DND-41 (cell line): ENCODE results near the gene OR13C3.
A peak's percentile ranks its signal among the peaks of the same experiment; 100 is the strongest.

Source experiments
- ATAC-seq: fragments of 200-7000 bp; cut with Tn5 transposase; 3 replicates; pipeline ENCODE4 v1.9.1; 2021; ENCODE audit warnings: low read depth; ENCODE audit not compliant: insufficient read depth
- DNase-seq: peaks from one replicate; pipeline ENCODE4 v3.0.0-alpha.2; 2020
- H2AFZ ChIP-seq: 2 replicates; pipeline ENCODE4 v1.6.0; 2012; ENCODE audit warnings: low read depth, low read length
- H3K27ac ChIP-seq: 2 replicates; pipeline ENCODE4 v1.5.1; 2012; ENCODE audit warnings: low read length, inconsistent platforms
- H3K27me3 ChIP-seq: fragments of 200-600 bp; sonication (generic); 2 replicates; pipeline ENCODE4 v1.6.0; 2012; ENCODE audit warnings: low read length, mild to moderate bottlenecking, inconsistent platforms; ENCODE audit not compliant: insufficient read depth, poor library complexity
- H3K36me3 ChIP-seq: 2 replicates; pipeline ENCODE4 v1.5.1; 2012; ENCODE audit warnings: low read length, inconsistent platforms; ENCODE audit not compliant: insufficient read depth
- H3K4me1 ChIP-seq: 2 replicates; pipeline ENCODE4 v1.5.1; 2012; ENCODE audit warnings: mild to moderate bottlenecking, low read length; ENCODE audit not compliant: insufficient read depth
- H3K4me2 ChIP-seq: 2 replicates; pipeline ENCODE4 v1.6.0; 2012; ENCODE audit warnings: mild to moderate bottlenecking, moderate library complexity, low read length, inconsistent platforms; ENCODE audit not compliant: insufficient read depth
- H3K4me3 ChIP-seq, 2 experiments: fragments of 200-600 bp in 1 of 2; shearing (Covaris generic) in 1 of 2; 2 replicates each; pipeline ENCODE4 v1.5.1; 2012 to 2016; ENCODE audit warnings: inconsistent platforms in 2 of 2, low read length in 2 of 2, mild to moderate bottlenecking in 2 of 2, low read depth in 1 of 2, moderate library complexity in 1 of 2
- H3K79me2 ChIP-seq: 2 replicates; pipeline ENCODE4 v1.6.0; 2012; ENCODE audit warnings: low read length, inconsistent platforms; ENCODE audit not compliant: insufficient read depth
- H3K9ac ChIP-seq: 2 replicates; pipeline ENCODE4 v1.6.0; 2012; ENCODE audit warnings: low read depth, mild to moderate bottlenecking, inconsistent platforms, low read length, moderate library complexity
- H3K9me3 ChIP-seq: 2 replicates; pipeline ENCODE4 v1.5.1; 2012; ENCODE audit warnings: low read length, moderate library complexity, mild to moderate bottlenecking, inconsistent platforms; ENCODE audit not compliant: insufficient read depth, severe bottlenecking
- H4K20me1 ChIP-seq: 2 replicates; pipeline ENCODE4 v1.6.0; 2012; ENCODE audit warnings: low read length; ENCODE audit not compliant: insufficient read depth
- CTCF ChIP-seq: IDR thresholded peaks from 2 replicates; pipeline ENCODE4 v1.5.1; 2012; ENCODE audit warnings: borderline replicate concordance, low read length, moderate library complexity, mild to moderate bottlenecking; ENCODE audit not compliant: poor library complexity, severe bottlenecking; ENCODE audit errors: extremely low read depth
- EZH2 ChIP-seq: IDR thresholded peaks from 3 replicates; pipeline ENCODE4 v1.6.1; 2012; ENCODE audit warnings: borderline replicate concordance, low read depth, mild to moderate bottlenecking, moderate library complexity, low read length, inconsistent platforms; ENCODE audit not compliant: severe bottlenecking

OR13C3 gene

GRCh38 chr9:104506565-104506964 is 30.1 kb downstream of the OR13C3 start:
- Histone ChIP-seq H3K27me3 (no peaks in the 10 kb centered on the region), H3K36me3 (no peaks in the 10 kb centered on the region), H3K9me3 (no peaks in the 10 kb centered on the region), H3K4me1 (no peaks in the 10 kb centered on the region), H3K9ac (no peak overlapping the region), H3K79me2 (no peaks in the 10 kb centered on the region), H4K20me1 (no peaks in the 10 kb centered on the region), H3K4me3 (no peak overlapping the region), H2AFZ (no peak overlapping the region), H3K27ac (no peak overlapping the region), H3K4me2 (no peak overlapping the region)
- DNase-seq (no peak), ATAC-seq (no peak)
- TF ChIP-seq CTCF (no peak), EZH2 (no peak)

GRCh38 chr9:104503963-104504362 is 32.7 kb downstream of the OR13C3 start, which contains the start of gene OR13F1:
Gene OR13F1 (plus strand): TSS chr9:104504263. CDS start chr9:104504263, 0 bp downstream.
- H3K4me2 ChIP-seq, result no peak within 1 kb of the TSS
- no peak for DNase-seq
- H4K20me1 ChIP-seq, result no peaks in the 10 kb centered on the region
- no peaks in the 10 kb centered on the region for H3K9me3 ChIP-seq
- H3K9ac ChIP-seq, result no peak within 1 kb of the TSS
- no peaks in the 10 kb centered on the region for H3K27me3 ChIP-seq
- H3K4me3 ChIP-seq, result no peak within 1 kb of the TSS
- no peaks in the 10 kb centered on the region for H3K79me2 ChIP-seq
- H3K27ac ChIP-seq, result no peak within 1 kb of the TSS
- no peak for ATAC-seq
- no peak for TF ChIP-seq EZH2
- TF ChIP-seq CTCF, result no peak
- no peak within 1 kb of the TSS for H2AFZ ChIP-seq
- H3K4me1 ChIP-seq, result no peaks in the 10 kb centered on the region
- H3K36me3 ChIP-seq, result no peaks in the 10 kb centered on the region

GRCh38 chr9:104503440-104503839 is 33.2 kb downstream of the OR13C3 start:
- no peaks in the 10 kb centered on the region for H4K20me1 ChIP-seq
- no peak overlapping the region for H3K27ac ChIP-seq
- H3K36me3 ChIP-seq, result no peaks in the 10 kb centered on the region
- H3K27me3 ChIP-seq, result no peaks in the 10 kb centered on the region
- H3K9me3 ChIP-seq, result no peaks in the 10 kb centered on the region
- H3K9ac ChIP-seq, result no peak overlapping the region
- DNase-seq (no peak), ATAC-seq (no peak)
- no peak overlapping the region for H3K4me3 ChIP-seq
- no peak for TF ChIP-seq EZH2
- no peak for TF ChIP-seq CTCF
- H3K79me2 ChIP-seq, result no peaks in the 10 kb centered on the region
- H3K4me2 ChIP-seq, result no peak overlapping the region
- no peak overlapping the region for H2AFZ ChIP-seq
- no peaks in the 10 kb centered on the region for H3K4me1 ChIP-seq

GRCh38 chr9:104494808-104495207 is 41.8 kb downstream of the OR13C3 start:
- H3K4me3 ChIP-seq, result no peak overlapping the region
- H3K4me1 ChIP-seq, result no peaks in the 10 kb centered on the region
- H3K27ac ChIP-seq, result no peak overlapping the region
- no peaks in the 10 kb centered on the region for H3K79me2 ChIP-seq
- H2AFZ ChIP-seq, result no peak overlapping the region
- H3K27me3 ChIP-seq, result no peaks in the 10 kb centered on the region
- no peak overlapping the region for H3K4me2 ChIP-seq
- peak; percentile 40 for TF ChIP-seq CTCF
- TF ChIP-seq EZH2, result no peak
- DNase-seq (no peak), ATAC-seq (no peak)
- H3K9ac ChIP-seq, result no peak overlapping the region
- H3K9me3 ChIP-seq, result no peaks in the 10 kb centered on the region
- H3K36me3 ChIP-seq, result no peaks in the 10 kb centered on the region
- no peaks in the 10 kb centered on the region for H4K20me1 ChIP-seq
